HG02798 (cell line): ENCODE data around the gene CKMT2.

Experiments used
- ATAC-seq: cut with Tn5 transposase; IDR thresholded peaks from one replicate; pipeline ENCODE4 v1.9.1; 2021; ENCODE audit warnings: mild to moderate bottlenecking; ENCODE audit not compliant: unreplicated experiment, poor library complexity

The CKMT2 gene

GRCh38 chr5:81213070-81213469 is 20.1 kb upstream of the CKMT2 start:
- ATAC-seq = no peak

- ATAC-seq = no peak
These were observed 18.3 kb upstream of the CKMT2 start for GRCh38 chr5:81214848-81215247.

- no peak for ATAC-seq
These were observed 17.0 kb upstream of the CKMT2 start for GRCh38 chr5:81216152-81216551.

GRCh38 chr5:81219389-81219788 is 13.7 kb upstream of the CKMT2 start:
- ATAC-seq = no peak

GRCh38 chr5:81222285-81222684 is 10.8 kb upstream of the CKMT2 start:
- no peak for ATAC-seq

GRCh38 chr5:81225463-81225862 is 7.7 kb upstream of the CKMT2 start:
- no peak for ATAC-seq

- no peak for ATAC-seq
These were observed 6.8 kb upstream of the CKMT2 start for GRCh38 chr5:81226286-81226685.

- ATAC-seq = no peak
These were observed 6.2 kb upstream of the CKMT2 start for GRCh38 chr5:81226949-81227348.

GRCh38 chr5:81228084-81228483 is 5.0 kb upstream of the CKMT2 start:
- ATAC-seq = no peak

- no peak for ATAC-seq
These were observed 2.7 kb upstream of the CKMT2 start for GRCh38 chr5:81230416-81230815.

- ATAC-seq = no peak
These were observed 550 bp upstream of the CKMT2 start for GRCh38 chr5:81232464-81233079.

- ATAC-seq = no peak
These were observed 1.2 kb downstream of the CKMT2 start for GRCh38 chr5:81234299-81234698.

GRCh38 chr5:81234801-81235200 is 1.7 kb downstream of the CKMT2 start:
- no peak for ATAC-seq

- no peak for ATAC-seq
These were observed 2.4 kb downstream of the CKMT2 start for GRCh38 chr5:81235287-81236072.

- no peak for ATAC-seq
These were observed 5.3 kb downstream of the CKMT2 start for GRCh38 chr5:81238460-81238859.

GRCh38 chr5:81239613-81240012 is 6.5 kb downstream of the CKMT2 start:
- ATAC-seq = no peak

- ATAC-seq = no peak
These were observed 7.9 kb downstream of the CKMT2 start for GRCh38 chr5:81241001-81241400.

GRCh38 chr5:81241961-81242648 is 9.0 kb downstream of the CKMT2 start:
- ATAC-seq = no peak

GRCh38 chr5:81242906-81243436 is 9.8 kb downstream of the CKMT2 start:
- no peak for ATAC-seq

GRCh38 chr5:81244451-81244850 is 11.3 kb downstream of the CKMT2 start:
- ATAC-seq = no peak

GRCh38 chr5:81245871-81246235 is 12.7 kb downstream of the CKMT2 start:
- no peak for ATAC-seq
